HuH-7 (cell line): Measurements from ENCODE around the gene NR2C2AP.
"Not testable (repeated sequence)": the region's sequence is repeated elsewhere in the genome, so short reads cannot be mapped to it uniquely, and the experiment has no call there.

Experiments used
- DNase-seq: peaks from one replicate; pipeline ENCODE4 v3.0.0; 2011; ENCODE audit warnings: low spot score

Gene NR2C2AP

DNA sequence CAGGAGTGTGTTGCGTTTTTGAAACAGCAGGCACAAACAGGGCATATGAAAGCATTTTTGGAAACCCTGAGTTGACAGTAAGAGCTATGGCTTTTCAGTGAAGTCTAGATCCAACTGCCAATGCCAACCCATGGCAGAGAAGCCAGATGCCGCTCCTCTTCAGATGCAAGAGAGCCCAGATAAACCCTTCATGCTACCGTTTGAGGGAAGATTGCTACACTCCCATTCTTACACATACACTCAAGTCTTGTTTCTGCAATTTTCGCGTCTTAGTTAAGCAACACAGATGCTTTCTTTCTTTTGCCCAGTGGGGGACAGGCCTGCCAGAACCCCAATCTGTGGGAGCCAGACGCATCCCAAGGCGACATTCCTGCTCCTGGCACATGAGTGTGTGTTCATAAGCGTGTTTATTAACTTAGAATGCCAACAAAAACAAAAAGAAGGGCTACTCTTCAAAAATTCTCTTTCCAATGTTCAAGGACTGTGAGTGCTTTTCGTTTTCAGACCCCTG lies 21.7 kb downstream of the NR2C2AP start:
- no peak for DNase-seq

DNA sequence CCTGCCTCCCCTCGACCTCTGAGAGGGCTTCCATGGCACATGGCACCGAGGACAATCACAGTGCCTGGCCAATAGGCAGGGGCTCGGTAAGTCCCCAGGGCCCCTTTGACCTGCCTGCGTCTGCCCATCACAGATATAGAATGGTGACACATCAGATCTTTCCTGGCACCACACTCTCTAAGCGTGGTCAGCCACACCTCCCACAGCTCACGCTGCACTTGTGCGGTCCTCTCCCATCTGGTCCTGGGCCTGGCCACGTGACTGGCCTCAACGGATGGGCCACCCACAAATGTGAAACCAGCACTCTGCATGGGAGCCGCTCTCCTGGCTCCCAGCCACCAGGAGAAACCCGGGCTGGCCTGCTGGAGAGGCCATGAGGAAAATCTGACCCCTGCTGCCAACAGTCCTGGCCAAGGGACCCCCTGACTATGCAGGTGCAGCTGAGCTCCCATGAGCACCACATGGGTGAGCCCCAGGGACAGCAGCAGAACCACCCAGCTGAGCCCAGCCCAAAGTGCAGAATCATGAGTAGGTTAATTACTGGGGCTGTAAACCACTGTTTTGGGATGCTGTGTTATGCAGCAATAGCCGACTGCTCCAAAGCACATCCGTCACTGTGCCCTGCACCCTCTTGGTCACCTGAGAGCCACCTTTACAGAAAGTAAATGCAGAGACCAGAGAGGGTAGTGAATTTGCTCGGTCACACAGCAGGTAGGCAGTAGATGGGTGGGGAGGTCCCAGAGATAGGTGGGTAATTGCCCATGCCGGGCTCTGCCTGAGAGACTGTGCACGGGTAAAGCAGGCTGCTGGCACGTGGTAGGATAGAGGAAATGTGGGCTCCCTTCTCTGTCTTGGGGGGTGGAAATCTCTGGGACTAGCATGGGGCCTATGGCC lies 23.4 kb downstream of the NR2C2AP start:
- no peak for DNase-seq

DNA sequence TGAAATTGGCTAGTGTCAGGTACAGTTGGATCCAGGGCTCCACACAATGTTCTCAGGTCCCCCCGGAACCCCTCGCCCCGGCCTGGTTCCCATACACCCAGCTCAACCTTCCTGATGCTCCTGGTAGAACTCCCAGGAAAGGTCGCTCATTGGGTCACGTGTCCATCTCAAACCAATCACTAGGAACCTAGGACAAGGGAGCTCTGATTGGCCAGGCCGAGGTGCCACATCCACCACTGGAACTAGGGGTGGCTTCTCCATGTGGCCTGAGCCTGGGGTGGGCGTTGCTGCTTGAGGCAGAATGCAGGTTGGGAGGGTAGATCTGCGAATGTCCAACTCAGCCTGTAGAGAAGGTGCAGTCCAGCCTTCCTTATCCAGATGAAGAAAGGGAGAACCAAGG lies 26.3 kb downstream of the NR2C2AP start:
- DNase-seq: no peak

DNA sequence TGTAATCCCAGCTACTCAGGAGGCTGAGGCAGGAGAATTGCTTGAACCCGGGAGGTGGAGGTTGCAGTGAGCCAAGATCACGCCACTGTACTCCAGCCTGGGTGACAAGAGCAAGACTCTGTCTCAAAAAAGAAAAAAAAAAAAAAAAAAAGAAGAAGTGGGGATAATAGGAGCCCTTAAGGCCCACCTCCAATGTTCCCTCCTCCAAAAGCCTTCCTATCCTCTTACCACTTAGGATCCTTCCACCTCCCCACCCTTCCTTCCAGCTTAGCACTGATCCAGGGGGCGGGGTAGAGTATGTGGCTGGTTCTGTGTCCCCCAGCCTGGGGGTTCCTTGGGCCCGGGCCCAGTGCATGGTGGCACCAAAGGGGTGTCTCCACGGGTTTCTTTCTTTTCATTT lies 30.0 kb downstream of the NR2C2AP start:
- not testable (repeated sequence) for DNase-seq

DNA sequence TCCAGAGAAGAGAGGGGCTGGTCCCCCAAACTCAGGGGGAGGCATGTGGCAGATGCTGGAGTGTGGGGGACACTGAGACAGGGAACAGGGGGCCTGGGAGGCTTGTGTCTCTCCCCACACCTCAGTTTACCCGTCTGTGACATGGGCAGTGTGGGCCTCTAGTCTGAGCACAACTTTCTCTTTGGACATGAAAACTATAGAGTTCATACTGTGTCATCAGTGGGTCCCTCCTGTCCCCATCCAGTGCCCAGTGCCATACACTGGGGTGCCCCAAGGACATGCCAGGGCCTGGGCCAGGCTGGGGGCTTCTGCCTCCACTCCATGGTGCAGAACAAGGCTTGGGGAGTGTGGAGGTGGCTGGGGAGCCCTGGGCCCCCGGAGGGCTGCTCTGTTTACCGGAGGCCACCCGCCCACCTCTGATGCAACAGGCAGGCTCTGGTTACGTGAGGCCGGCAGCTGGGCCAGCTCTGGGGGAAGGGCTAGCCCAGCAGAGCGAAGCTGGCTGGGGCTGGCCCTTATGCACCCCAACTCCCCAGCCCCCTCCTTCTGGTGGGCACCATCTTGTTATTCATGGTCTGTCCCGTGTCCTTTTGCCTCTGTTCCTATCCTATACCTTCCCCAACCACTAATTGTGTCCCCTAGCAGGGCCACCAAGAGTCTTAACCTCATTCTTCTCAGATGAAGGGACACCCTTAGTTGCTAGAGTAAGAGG lies 31.2 kb downstream of the NR2C2AP start:
- DNase-seq: peak; percentile 91

GRCh38 chr19:19170873-19171672 lies 32.1 kb downstream of the NR2C2AP start:
- DNase-seq: no peak

GRCh38 chr19:19170053-19170872 lies 33.0 kb downstream of the NR2C2AP start, which contains the start of gene MEF2B:
Gene MEF2B, minus strand, starts transcription at chr19:19170263. Its CDS starts 19,528 bp downstream, at chr19:19150735.
- DNase-seq: peak; percentile 98

DNA sequence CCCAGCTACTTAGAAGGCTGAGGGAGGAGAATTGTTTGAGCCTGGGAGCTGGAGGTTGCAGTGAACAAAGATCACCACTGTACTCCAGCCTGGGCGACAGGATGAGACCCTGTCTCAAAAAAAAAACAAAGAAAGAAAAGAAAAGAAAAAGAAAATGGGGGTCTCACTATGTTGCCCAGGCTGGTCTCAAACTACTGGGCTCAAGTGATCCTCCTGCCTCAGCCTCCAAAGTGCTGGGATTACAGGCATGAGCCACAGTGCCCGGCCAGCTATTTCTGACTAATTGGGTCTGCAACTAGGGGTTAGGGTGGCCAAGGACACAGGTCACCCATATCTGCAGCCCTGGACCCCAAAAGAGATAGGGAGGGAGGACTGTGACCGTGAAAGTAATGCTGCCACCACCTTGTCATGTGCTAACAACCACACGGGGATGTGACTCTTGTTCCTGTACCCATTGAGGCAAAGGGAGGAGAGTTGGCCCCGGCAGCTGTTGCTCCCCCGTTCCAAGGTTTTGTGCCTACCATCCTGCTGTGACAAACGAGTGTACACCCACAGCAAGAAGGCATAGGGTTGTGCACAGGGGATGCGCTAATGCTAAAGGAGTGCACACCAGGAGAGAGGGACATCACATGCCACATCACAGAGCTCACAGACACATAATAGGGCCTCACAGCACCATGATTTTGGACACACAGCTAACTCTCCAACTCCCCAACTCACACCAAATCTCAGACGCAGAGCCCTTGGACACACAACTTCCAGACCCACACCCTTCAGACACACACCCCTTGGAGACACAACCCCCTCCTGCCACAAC lies 33.8 kb downstream of the NR2C2AP start:
- no peak for DNase-seq

GRCh38 chr19:19167612-19168011 lies 35.6 kb downstream of the NR2C2AP start:
- no peak for DNase-seq

DNA sequence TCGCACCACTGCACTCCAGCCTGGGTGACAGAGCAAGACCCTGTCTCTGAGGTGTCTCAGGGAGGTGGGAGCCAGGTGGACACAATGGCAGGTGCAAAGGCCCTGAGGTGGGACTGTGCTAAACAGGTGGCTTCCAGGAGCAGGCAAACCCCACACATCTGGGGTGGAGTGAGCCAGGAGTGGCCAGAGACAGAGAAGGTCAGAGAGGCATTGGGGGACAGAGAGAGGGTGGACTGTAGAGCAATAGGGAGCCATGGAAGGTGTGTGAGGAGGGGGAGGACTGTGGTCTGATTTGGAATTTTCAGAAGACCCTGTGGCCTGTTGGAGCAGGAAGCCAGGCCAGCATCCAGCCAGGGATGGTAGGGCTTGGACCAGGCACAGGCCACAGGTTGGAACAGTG lies 37.8 kb downstream of the NR2C2AP start:
- DNase-seq: no peak

DNA sequence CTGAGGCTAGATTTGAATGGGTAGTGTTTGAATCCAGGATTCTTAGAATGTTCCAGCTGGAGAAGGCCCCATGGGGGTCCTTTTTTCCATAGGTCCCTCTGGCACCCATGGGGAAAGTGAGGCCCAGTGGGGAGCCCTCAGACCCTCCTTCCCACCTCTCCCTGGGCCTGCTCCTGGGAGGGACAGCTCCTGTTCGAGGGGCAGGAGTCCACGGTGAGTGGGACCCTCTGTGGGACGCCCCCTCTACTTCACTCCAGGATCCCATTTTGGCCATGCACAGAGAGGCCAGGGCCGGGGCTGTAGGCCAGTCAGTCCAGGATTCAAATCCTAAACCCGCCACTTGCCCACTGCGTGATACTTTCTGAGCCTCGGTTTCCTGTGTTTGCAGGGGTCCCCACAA lies 40.7 kb downstream of the NR2C2AP start:
- no peak for DNase-seq

- DNase-seq: no peak
Measured at GRCh38 chr19:19160461-19161035, 42.7 kb downstream of the NR2C2AP start.

GRCh38 chr19:19159534-19159933 lies 43.7 kb downstream of the NR2C2AP start:
- DNase-seq: no peak

DNA sequence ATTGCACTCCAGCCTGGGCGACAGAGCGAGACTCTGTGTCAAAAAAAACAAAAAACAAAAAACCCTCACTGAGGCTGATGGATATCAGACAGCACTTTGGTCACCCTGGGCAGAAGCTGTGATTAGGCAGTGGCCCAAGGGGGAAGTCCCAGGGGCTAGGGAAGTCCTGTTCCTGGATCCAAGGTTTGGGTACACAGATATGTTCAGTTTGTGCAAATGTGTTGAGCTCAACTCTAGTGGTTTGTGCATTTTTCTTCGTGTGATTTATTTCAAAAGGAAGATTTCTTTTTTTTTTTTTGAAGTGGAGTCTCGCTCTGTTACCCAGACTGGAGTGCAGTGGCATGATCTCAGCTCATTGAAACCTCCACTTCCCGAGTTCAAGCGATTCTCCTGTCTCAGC lies 45.4 kb downstream of the NR2C2AP start:
- no peak for DNase-seq

- DNase-seq: no peak
Measured at GRCh38 chr19:19155495-19156219, 47.6 kb downstream of the NR2C2AP start.

DNA sequence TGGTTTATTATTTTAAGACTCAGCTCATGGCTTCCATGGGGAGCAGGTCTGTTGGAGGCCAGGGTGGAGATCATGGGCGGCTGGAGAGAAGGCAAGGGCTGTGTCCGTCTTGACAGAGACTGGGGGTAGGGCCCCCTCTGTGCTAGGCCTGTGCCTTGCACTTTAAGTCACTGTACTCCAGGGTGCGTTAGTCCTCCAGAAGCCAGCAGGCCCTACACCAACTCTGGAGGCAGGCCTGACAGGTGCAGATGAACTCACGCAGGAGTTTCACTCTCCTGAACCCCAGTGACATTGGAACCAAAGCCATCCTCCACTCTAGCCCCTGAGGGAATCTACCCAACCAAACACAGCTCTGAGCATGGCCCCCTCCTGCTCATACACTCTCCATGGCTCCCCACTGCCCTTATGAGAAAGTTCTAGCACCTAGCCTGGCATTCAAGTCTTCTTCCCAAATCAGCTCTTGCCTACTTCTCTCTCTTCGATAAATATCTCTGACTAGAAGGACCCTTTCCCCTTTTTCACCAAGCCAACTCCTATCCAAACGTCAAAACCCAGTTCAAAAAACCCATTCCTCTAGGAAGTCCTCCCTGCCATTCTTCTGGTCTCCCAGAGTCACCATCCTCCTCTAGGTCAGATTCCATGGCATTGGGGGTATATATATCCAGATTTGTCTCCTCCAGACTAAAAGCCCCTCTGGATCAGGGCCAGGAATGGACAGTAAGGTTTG lies 48.3 kb downstream of the NR2C2AP start:
- no peak for DNase-seq

DNA sequence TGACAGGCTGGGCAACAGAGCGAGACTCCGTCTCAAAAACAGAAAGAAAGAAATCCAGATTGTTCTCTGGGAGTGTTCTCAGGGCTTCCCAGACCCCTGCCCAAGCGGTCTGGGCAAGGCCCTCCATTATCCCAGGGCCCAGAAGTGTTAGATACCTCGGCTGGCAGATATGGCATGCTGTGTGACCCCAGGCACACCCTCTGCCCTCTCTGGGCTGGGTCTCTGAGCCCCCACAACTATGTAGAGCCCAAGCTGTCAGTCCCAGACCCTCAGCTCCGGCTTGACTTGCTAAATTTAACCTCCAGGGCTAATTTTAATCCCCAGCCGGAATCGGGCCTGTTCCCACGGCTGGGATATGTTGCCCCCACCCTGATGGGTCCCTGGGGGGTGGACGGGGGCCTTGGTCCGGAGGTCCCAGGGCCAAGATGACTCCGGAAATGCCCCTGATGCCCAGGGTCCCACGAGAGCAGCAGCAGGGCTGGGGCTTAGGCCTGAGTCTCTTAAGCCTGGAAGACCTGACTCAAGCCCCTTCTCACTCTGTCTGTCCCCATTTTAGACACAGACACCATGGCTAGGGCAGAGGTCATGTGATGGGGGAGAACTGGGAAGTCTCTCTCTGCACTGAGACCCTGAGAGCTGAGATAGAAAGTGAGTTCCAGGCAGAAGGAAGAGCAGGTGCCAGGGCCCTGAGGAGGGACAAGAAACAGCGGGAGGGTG lies 50.4 kb downstream of the NR2C2AP start:
- no peak for DNase-seq

DNA sequence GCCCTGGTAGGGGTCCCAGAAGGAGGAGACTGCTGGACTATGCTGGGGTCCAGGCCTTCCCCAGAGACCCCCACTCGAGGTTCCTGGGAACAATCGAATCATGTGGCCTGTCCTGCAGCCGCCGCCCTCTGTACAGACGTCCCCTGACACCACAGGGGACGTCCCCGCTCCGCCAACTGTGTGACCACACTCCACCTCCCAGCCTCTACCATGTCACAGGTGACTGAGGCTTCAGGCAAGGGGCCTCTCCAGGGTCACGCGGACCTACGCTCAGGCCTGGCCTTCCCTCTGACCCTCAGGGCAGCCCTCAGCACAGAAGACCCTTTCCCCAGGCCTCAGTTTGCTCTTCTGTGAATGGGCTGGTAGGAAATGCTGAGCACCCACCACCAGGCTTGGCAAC lies 51.8 kb downstream of the NR2C2AP start:
- no peak for DNase-seq
